Kasumi-1 (cell line): Measurements from ENCODE around the gene THOC1.

ENCODE experiments used
- DNase-seq, 2 experiments: peaks; one replicate each; lab custom pipeline; 2025; lab: John Stamatoyannopoulos, UW

THOC1 gene

DNA sequence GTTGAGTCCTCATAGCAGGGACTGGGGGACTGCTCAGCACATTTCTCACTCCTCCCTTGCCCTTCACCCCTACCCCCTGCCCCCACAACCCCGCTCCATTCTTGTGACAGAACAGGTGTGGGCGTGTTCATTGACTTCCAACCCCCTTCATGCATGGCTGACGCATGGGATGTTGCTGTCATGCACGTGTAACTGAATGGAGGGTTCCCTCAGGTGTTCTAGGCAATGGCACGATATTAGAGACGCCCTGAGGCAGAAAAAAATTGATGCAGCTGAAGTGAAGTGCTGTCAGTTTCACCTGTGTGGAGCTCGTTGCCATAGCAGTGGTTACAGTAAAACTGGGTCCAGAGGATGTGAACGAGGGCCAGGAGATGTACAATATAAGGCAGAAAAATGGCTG is 6.5 kb upstream of the THOC1 start:
- no peak for DNase-seq

GRCh38 chr18:273525-273924 is 5.7 kb upstream of the THOC1 start:
- DNase-seq: no peak

DNA sequence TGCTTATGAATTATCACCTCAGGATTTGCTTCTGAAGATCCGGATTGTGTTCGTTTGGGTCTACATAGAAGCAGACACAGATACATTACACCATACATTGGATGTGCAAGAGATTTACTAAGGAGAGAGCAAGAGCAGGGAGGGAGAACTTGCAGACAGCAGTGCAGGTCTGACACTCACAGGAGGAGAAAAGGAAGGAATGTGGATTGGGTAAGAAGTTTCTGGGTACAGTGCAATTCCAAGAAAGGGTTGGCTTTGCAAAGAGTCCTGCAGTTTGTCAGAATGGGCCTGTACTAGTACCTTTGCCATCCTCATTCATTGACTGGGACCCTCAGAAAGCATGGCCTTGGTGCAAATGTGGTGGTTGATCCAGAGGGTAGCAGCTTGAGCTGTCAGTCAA is 4.8 kb upstream of the THOC1 start:
- DNase-seq: no peak

DNA sequence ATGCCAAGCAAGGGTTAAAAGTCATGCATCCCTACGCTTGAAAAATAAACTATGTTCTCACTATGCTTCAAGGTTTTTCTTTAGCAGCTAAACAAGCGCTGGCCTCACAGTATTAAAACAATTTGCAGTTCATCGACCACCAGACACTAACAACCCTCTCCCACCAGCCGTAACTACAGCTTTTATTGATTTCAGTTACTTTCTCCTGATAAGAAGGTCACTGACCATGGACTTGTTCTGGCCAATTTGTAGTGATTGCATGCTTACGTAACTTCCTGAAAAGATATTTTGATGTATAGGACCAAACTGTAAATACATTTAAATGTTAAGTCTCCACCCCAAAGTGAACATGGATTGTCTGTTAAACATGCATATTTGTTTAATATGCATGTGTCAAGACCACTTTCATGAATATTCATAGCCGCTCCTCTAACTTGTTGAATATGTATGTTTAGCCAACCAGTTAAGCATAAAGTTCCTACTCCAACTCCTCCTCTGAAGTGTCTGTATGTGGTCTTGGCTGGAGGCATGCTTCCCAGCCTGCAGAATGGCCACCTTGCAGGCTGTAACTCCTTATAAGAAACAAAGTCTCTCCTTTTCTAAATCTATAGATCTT is 1.7 kb upstream of the THOC1 start:
- no peak for DNase-seq

GRCh38 chr18:267380-267687 is 513 bp downstream of the THOC1 start:
- peak; percentile 53 to 62 for DNase-seq

DNA sequence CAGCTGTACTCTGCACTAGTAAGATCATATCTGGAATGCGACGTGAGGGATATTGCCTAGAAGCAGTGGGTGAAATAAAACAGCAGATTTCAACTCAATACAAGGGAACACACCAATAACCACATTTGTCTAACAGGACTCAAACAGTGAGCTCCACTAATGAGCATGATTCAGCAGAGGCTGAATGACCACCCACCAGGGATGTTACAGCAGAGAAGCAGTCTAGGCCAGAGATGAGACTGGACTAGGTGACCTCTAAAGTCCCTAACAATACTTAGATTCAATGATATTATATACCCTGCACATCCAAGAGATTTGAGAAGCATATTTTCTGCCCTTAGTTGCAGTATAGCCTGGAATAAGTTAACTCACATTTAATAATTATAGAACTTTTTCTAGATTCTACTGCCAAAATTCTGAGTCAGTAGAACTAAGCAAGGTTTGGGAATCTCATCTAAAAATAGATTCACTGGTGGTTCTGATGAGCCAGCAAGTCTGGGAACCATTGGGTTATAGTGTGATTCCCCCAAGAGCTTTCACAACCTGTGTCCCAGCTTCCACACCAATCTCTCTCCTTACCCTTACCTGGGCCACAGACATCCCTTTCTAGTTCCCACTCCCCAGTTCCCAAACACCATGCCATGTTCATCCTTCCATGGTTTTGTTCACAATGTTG is 6.3 kb downstream of the THOC1 start:
- no peak for DNase-seq

DNA sequence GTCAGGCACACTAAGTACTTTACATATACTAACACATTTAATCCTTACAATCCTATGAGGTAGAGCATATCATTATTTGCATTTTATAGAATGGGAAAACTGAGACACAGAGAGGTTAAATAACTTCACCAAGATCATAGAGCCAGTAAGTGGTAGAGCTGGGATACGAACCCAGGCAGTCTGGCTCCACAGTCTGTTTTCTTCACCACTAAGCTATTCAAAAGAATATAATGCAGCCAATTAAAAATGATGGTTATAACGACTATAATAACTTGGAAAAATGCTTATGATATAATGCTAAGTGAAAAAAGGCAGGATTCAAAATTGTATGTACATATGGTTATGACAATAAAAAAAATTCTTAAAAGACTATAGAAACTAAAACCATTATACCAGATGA is 7.3 kb downstream of the THOC1 start:
- DNase-seq: no peak

DNA sequence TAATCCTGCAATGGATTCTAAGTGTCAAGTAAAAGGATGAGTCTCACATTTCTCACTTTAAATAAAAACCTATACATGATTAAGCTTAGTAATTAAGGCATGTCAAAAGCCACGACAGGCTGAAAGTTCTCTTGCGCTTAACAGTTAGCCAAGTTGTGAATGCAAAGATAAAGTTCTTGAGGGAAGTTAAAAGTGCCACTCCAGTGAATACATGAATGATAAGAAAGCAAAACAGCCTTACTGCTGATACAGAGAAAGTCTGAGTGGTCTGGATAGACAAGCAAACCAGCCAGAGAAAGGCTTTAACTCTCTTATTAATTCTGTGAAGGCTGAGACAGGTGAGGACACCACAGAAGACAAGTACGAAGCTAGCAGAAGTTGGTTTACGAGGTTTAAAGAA is 12.7 kb downstream of the THOC1 start:
- DNase-seq: no peak

DNA sequence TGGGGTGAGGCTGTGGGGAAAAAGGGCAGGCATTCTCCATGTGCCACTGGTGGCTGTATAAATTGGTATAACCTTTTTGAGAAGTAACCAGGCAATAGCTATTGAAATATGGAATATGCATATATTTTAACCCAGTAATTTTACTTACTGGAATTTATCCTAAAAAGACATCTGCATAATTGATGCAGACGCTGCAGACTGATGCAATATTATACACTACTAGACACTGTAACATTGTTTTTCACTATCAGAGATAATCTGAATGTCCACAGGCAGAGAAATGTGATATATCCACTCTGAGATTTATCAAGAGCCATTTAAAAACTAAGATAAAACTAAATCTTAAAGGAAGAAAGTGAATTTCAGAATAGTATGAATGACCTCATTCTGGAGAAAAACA is 14.7 kb downstream of the THOC1 start:
- no peak for DNase-seq

- DNase-seq: no peak
Observed at GRCh38 chr18:251572-251971, 16.3 kb downstream of the THOC1 start.

DNA sequence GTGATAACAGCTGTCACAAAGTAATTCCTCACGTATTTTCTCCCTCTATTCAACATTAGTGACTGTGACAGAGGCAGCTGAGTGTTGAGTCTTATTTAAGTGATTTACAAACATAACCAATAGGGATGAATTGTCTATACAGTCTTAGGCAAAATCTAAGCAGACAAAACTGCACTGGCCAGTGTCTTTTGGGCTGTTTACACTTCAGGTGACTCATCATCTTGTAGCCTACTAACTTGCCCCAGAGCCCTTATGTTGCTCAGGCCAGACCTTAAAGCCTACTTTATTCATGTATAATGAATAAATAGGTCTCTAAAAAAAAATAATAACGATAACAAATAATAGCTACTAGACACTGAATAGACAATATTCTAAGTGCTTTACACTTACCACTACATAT is 17.2 kb downstream of the THOC1 start:
- no peak for DNase-seq

GRCh38 chr18:248053-248452 is 19.8 kb downstream of the THOC1 start:
- DNase-seq: no peak

DNA sequence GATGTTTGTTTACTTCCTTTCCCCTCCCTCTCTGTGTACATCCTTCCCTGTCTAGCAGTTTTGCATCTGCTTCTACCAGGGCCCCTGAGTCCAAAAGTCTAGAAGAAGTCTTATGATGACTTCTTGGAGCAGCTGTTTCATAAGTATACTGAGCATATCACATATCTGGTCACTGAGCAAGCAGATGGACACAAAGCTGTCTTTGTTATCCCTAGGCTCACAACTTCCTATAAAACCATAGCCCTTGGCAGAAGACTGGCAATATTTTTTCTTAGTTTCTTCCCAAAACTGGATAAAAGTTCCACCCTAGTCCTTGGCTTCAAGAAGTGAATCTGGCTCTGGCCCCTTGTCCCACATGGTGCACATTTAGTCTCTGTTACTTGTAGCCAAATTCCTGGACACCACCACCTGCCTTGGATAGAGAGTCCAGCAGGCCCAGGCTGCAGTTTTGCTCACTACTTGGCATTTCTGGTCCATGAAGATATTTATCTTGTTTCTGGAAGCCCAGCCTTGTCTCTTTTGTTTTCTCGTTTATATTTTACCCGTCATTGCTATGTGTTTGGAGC is 22.5 kb downstream of the THOC1 start:
- no peak for DNase-seq

DNA sequence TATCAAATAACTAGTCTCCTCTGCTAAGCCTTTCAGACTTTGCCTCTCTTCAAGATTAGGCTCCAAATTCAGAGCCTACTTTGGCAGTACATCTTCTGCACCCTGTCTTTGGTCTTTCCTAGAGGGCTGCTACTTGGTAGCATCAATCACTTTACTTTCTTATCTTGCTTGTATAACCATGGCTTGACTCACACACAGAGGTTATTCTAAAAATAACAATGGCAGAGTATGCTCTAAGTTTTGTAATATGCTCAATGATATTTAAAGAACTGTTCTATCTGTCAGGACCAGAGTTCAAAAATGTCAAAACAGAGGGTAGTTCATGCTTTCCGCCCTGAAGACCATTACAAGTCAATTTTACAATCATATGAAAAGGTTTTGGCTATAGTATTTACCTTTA is 27.7 kb downstream of the THOC1 start:
- DNase-seq: no peak

DNA sequence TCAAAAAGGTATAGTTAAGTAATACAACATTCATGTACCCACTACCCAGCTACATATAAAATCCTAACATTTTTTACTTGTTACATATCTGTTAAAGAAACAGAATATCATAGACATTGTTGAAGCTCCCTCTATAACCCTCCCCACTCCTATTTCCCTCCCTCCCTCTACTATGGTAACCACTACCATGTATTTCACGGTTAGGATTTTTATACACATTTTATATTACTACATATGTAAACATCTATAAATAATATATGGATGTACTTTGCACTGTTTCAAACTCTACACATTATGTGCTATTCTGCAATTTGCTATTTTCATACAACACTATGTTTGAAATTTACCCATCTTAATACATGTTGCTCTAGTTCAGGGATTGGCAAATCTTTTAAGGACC is 36.3 kb downstream of the THOC1 start:
- no peak for DNase-seq

GRCh38 chr18:228586-228985 is 39.3 kb downstream of the THOC1 start:
- DNase-seq: no peak

- DNase-seq: no peak
Observed at GRCh38 chr18:227902-228301, 39.9 kb downstream of the THOC1 start.

- DNase-seq: no peak
Observed at GRCh38 chr18:227374-227773, 40.5 kb downstream of the THOC1 start.

GRCh38 chr18:225745-226144 is 42.1 kb downstream of the THOC1 start:
- no peak for DNase-seq

GRCh38 chr18:220708-221107 is 47.1 kb downstream of the THOC1 start:
- DNase-seq: no peak

DNA sequence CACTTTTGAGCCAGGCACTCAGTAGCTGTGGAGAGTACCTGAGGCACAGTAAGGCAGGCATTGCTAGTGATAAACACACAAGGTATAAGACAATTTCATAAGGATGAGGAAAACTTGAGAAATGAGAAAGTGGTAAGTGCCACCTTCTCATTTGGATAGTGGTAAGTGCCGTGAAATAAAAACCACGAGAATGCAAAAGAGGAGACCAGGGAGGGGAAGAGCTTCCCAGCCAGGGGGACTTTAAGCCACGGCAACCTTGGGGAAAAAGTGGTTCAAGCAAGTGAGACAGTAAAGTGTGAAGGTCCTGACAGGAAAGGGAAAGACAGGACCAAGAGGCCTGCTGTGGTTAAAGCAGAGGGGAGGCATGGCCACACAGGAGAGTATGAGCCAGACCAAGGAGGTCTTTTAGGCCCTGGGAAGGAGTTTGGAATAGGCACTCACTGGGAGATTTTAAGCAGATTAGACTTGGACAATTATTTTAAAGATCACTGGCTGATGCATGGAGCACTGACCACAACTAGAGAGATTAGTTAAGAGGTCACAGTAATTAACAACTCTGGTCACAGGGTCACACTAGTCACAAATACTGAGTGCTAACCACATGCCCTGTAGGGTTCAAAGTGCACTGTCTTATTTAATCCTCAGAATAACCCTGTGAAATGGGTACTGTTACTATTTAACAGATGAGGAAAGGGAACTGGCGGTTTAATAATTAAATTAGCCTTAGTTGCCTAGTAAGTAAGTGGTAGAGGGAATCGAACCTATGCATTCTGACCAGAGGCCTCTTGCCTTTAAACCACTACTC is 50.1 kb downstream of the THOC1 start:
- no peak for DNase-seq

GRCh38 chr18:215448-216010 is 52.3 kb downstream of the THOC1 start:
- no peak for DNase-seq

DNA sequence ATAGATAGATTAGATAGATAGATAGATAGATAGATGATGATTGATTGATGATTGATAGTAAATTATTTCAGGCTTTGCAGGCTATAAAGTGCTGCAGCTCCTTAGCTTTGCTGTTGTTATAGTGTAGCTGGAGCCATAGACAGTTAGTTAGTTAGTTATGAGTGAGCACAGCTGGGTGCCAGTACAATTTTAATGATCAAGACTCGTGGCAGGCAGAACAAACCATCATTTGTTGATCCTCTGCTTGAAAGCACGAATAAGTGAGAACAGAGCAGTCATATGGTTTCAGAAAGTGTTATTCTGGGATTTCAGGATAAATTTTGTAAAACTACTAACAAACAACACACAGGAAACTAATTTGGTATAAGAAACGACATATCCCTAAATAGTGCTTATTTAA is 53.9 kb downstream of the THOC1 start:
- no peak for DNase-seq
